Measurements from ENCODE around the gene C14orf93.

The C14orf93 gene

DNA sequence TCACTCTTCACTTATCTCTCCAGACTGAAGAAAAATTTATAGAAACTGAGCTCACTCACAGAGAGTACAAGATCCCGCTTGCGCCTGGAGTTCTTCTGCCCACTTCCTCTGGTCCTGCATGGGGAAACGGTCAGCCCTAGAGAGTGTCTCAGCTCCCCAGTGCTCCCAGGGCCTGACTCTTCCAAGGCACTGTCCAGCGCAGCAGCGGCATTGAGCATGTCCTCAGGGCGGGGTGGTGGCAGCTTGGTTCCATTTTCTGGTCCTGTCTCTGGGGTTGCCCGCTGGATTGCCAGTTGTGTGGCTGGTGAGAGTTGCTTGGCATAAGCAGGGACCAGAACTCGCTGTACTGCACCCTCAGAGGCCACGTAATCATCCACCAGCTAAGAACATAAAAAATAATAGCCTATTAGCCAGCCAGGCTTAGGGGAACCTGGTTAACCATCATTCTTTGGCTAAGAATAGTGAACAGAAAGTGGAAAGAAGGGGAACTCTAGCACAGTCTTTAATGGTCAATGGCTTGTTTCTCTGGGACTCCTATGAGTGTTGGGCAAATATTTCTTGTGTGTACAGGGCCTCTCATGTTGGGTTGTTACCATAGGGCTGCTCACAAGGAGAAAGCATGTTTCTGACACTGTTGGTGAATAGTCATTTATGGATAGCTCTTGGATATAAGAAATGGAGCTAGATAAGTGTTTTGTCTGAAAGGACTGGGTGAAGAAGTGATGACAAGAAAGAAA, 13.9 kb downstream of the C14orf93 start:
- H3F3A ChIP-seq (ENCODE audit: insufficient read depth, low read length) = no peaks in the 10 kb centered on the region
- no peak overlapping the region for H3K4me2 ChIP-seq (ENCODE audit: low read length)
- peaks cover 8% of the 10 kb centered on the region for H3K36me3 ChIP-seq (ENCODE audit: insufficient read depth, low read length)
- H2AFZ ChIP-seq (ENCODE audit: low read length) = no peak overlapping the region
- H3K79me2 ChIP-seq (ENCODE audit: insufficient read depth, low read length) = no peaks in the 10 kb centered on the region
- no peak overlapping the region for H3K27ac ChIP-seq (ENCODE audit: low read depth, low read length, poor library complexity, severe bottlenecking)
- no peaks in the 10 kb centered on the region for H3K4me1 ChIP-seq (ENCODE audit: insufficient read depth, low read length, severe bottlenecking)
- no peaks in the 10 kb centered on the region for H3K27me3 ChIP-seq (ENCODE audit: insufficient read depth, low read length)
- H3K9ac ChIP-seq (ENCODE audit: low read length) = no peak overlapping the region
- no peak for TF ChIP-seq EZH2 (IDR thresholded peaks at IDR 0.05; ENCODE audit: borderline replicate concordance, low read length)
- TF ChIP-seq, protein P1, sequence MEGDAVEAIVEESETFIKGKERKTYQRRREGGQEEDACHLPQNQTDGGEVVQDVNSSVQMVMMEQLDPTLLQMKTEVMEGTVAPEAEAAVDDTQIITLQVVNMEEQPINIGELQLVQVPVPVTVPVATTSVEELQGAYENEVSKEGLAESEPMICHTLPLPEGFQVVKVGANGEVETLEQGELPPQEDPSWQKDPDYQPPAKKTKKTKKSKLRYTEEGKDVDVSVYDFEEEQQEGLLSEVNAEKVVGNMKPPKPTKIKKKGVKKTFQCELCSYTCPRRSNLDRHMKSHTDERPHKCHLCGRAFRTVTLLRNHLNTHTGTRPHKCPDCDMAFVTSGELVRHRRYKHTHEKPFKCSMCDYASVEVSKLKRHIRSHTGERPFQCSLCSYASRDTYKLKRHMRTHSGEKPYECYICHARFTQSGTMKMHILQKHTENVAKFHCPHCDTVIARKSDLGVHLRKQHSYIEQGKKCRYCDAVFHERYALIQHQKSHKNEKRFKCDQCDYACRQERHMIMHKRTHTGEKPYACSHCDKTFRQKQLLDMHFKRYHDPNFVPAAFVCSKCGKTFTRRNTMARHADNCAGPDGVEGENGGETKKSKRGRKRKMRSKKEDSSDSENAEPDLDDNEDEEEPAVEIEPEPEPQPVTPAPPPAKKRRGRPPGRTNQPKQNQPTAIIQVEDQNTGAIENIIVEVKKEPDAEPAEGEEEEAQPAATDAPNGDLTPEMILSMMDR (IDR thresholded peaks at IDR 0.05; ENCODE audit: low read length) = no peak
- no peaks in the 10 kb centered on the region for H3K9me3 ChIP-seq (ENCODE audit: low read length)
- no peaks in the 10 kb centered on the region for H4K20me1 ChIP-seq (ENCODE audit: insufficient read depth, low read length)
- H3K4me3 ChIP-seq (ENCODE audit: low read depth, low read length, poor library complexity, severe bottlenecking) = no peak overlapping the region
- H3K9me2 ChIP-seq (ENCODE audit: low read depth, low read length) = no peaks in the 10 kb centered on the region

DNA sequence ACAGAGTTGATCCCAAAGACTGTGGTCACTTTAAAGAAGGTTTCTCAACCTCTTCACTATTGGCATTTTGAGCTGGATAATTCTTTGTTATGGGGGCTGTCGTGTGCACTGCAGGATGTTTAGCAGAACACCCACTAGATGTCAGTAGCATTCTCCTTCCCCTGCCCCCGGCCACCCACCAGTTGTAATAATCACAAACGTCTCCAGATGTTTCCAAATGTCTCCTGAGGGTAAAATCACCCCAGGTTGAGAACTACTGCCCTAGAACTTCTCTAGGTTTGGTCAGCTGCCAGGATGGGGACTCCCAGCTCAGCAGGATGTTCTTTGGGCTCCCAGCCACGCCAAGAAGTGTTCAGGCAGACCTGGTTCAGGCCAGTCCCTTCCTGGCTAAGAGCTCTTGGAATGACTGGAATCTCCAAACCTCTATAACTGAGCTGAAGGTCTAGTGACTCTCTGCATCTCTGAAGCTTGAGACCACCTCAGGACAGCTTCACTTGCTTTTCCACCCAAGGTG, 15.1 kb downstream of the C14orf93 start:
- H4K20me1 ChIP-seq (ENCODE audit: insufficient read depth, low read length) = no peaks in the 10 kb centered on the region

DNA sequence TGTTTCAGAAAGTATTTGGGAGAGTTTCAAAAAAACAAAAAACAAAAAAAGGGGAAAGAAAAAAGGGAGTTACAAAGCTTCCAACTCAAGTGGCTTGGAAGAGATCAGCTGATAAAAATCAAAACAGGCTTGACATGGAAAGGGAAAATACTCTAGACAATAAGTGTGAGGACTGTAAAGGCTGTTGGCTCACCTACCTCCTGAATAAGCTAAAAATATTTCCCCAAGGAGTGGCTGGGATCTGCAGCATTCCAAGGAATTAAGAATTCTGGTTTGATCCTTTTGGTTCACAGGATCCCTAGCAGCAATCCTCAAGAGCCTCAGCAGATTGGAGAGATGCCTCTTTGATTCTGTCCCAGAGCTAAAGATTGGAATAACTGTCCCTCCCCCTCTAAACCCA, 16.4 kb downstream of the C14orf93 start:
- Histone ChIP-seq H3K27me3 (ENCODE audit: insufficient read depth, low read length) (no peaks in the 10 kb centered on the region), H3K4me3 (ENCODE audit: low read depth, low read length, poor library complexity, severe bottlenecking) (no peak overlapping the region), H3F3A (ENCODE audit: insufficient read depth, low read length) (no peaks in the 10 kb centered on the region), H3K4me2 (ENCODE audit: low read length) (no peak overlapping the region), H3K9me3 (ENCODE audit: low read length) (no peaks in the 10 kb centered on the region), H3K79me2 (ENCODE audit: insufficient read depth, low read length) (no peaks in the 10 kb centered on the region), H3K4me1 (ENCODE audit: insufficient read depth, low read length, severe bottlenecking) (no peaks in the 10 kb centered on the region), H3K36me3 (ENCODE audit: insufficient read depth, low read length) (peaks cover 4% of the 10 kb centered on the region; the same call in 1 of the 2 replicates), H3K9me2 (ENCODE audit: low read depth, low read length) (no peaks in the 10 kb centered on the region), H2AFZ (ENCODE audit: low read length) (no peak overlapping the region), H3K27ac (ENCODE audit: low read depth, low read length, poor library complexity, severe bottlenecking) (no peak overlapping the region), H3K9ac (ENCODE audit: low read length) (no peak overlapping the region), H4K20me1 (ENCODE audit: insufficient read depth, low read length) (no peaks in the 10 kb centered on the region)
- no peak for TF ChIP-seq EZH2 (IDR thresholded peaks at IDR 0.05; ENCODE audit: borderline replicate concordance, low read length)
- TF ChIP-seq, protein P1 (IDR thresholded peaks at IDR 0.05; ENCODE audit: low read length) = no peak

More for the DNA sequence above, 15.1 kb downstream of the C14orf93 start:
- TF ChIP-seq EZH2 (IDR thresholded peaks at IDR 0.05; ENCODE audit: borderline replicate concordance, low read length) = no peak
- TF ChIP-seq, protein P1 (IDR thresholded peaks at IDR 0.05; ENCODE audit: low read length) = peak; percentile 79
- Histone ChIP-seq H3K27ac (ENCODE audit: low read depth, low read length, poor library complexity, severe bottlenecking) (no peak overlapping the region), H3K9me2 (ENCODE audit: low read depth, low read length) (no peaks in the 10 kb centered on the region), H3K79me2 (ENCODE audit: insufficient read depth, low read length) (no peaks in the 10 kb centered on the region), H3F3A (ENCODE audit: insufficient read depth, low read length) (no peaks in the 10 kb centered on the region), H3K4me3 (ENCODE audit: low read depth, low read length, poor library complexity, severe bottlenecking) (no peak overlapping the region), H2AFZ (ENCODE audit: low read length) (no peak overlapping the region), H3K4me1 (ENCODE audit: insufficient read depth, low read length, severe bottlenecking) (no peaks in the 10 kb centered on the region), H3K9me3 (ENCODE audit: low read length) (no peaks in the 10 kb centered on the region), H3K9ac (ENCODE audit: low read length) (no peak overlapping the region), H3K36me3 (ENCODE audit: insufficient read depth, low read length) (peaks cover 9% of the 10 kb centered on the region), H3K27me3 (ENCODE audit: insufficient read depth, low read length) (no peaks in the 10 kb centered on the region), H3K4me2 (ENCODE audit: low read length) (no peak overlapping the region)
